HEK293T (cell line): ENCODE results near the gene PFAS.
"Not testable (repeated sequence)": the region's sequence is repeated elsewhere in the genome, so short reads cannot be mapped to it uniquely, and the experiment has no call there.

ENCODE experiments used
- CTCF ChIA-PET: fragments of 350-600 bp; formaldehyde crosslinking; extraction: SDS; loops from one replicate; lab custom pipeline; 2021; ENCODE audit warnings: antibody characterized with exemption, inconsistent platforms; lab: Yijun Ruan, JAX
- POLR2A ChIA-PET: fragments of 350-600 bp; formaldehyde crosslinking; extraction: SDS; loops from one replicate; lab custom pipeline; 2020; ENCODE audit warnings: antibody characterized with exemption, inconsistent platforms; lab: Yijun Ruan, JAX
- DNase-seq: peaks from one replicate; pipeline ENCODE4 v3.0.0; 2012; ENCODE audit warnings: mixed read lengths; ENCODE audit errors: extremely low spot score
- ARNT ChIP-seq: fragments of 450-650 bp; IDR thresholded peaks from 2 replicates; pipeline ENCODE4 v1.6.1; 2017; ENCODE audit warnings: mild to moderate bottlenecking
- BHLHE40 ChIP-seq: fragments of 450-650 bp; IDR thresholded peaks from 2 replicates; pipeline ENCODE4 v1.6.1; 2016; ENCODE audit warnings: mild to moderate bottlenecking, moderate library complexity, borderline replicate concordance
- CTBP1 ChIP-seq: fragments of 450-650 bp; IDR thresholded peaks from 2 replicates; pipeline ENCODE4 v1.6.1; 2016; ENCODE audit warnings: borderline replicate concordance
- ELF4 ChIP-seq: fragments of 450-650 bp; IDR thresholded peaks from 2 replicates; pipeline ENCODE4 v1.6.1; 2017; ENCODE audit warnings: antibody characterized with exemption
- FOXA1 ChIP-seq: fragments of 450-650 bp; IDR thresholded peaks from 2 replicates; pipeline ENCODE4 v1.6.1; 2016; ENCODE audit warnings: mild to moderate bottlenecking
- FOXK2 ChIP-seq: fragments of 450-650 bp; IDR thresholded peaks from 2 replicates; pipeline ENCODE4 v1.6.1; 2016; ENCODE audit warnings: mild to moderate bottlenecking
- FOXM1 ChIP-seq: fragments of 450-650 bp; IDR thresholded peaks from 2 replicates; pipeline ENCODE4 v1.6.1; 2017; ENCODE audit warnings: mild to moderate bottlenecking, borderline replicate concordance
- HDGF ChIP-seq: fragments of 450-650 bp; IDR thresholded peaks from 2 replicates; pipeline ENCODE4 v1.6.1; 2017; ENCODE audit warnings: antibody characterized with exemption, borderline replicate concordance
- L3MBTL2 ChIP-seq: fragments of 450-650 bp; conservative IDR thresholded peaks from 2 replicates; pipeline ENCODE4 v1.6.1; 2016; ENCODE audit warnings: mild to moderate bottlenecking
- LEF1 ChIP-seq: fragments of 450-650 bp; IDR thresholded peaks from 2 replicates; pipeline ENCODE4 v1.6.1; 2017; ENCODE audit warnings: mild to moderate bottlenecking, borderline replicate concordance
- NFRKB ChIP-seq: fragments of 450-650 bp; IDR thresholded peaks from 2 replicates; pipeline ENCODE4 v1.6.1; 2016; ENCODE audit warnings: mild to moderate bottlenecking, moderate library complexity
- PKNOX1 ChIP-seq: fragments of 450-650 bp; IDR thresholded peaks from 2 replicates; pipeline ENCODE4 v1.6.1; 2016
- SP1 ChIP-seq: fragments of 450-650 bp; IDR thresholded peaks from 2 replicates; pipeline ENCODE4 v1.6.1; 2017
- SUZ12 ChIP-seq: fragments of 450-650 bp; IDR thresholded peaks from 2 replicates; pipeline ENCODE4 v1.6.1; 2016; ENCODE audit warnings: mild to moderate bottlenecking
- TARDBP ChIP-seq: fragments of 450-650 bp; IDR thresholded peaks from 2 replicates; pipeline ENCODE4 v1.6.1; 2016
- ZNF384 ChIP-seq: fragments of 450-650 bp; IDR thresholded peaks from 2 replicates; pipeline ENCODE4 v1.6.1; 2016

The PFAS gene

GRCh38 chr17:8210761-8211458 is 38.2 kb upstream of the PFAS start:
- CTCF ChIA-PET = interaction anchor here (0.6 to 1.9 kb wide), 4 partner anchors 11 to 89 kb away, joined by 3 to 6 read pairs (median 4); no protein-coding TSS in a partner anchor
- POLR2A ChIA-PET = interaction anchor here (0.9 to 7.6 kb wide), 23 partner anchors 10 to 295 kb away, joined by 3 to 98 read pairs (median 9); partner anchors contain the start of genes BORCS6, CTC1, HES7 and SLC25A35
- TF ChIP-seq ELF4 (no peak), L3MBTL2 (peak; percentile 38), ARNT (no peak), ZNF384 (0 out of 2 replicates have a peak, but pooled peaks have one; percentile 9), FOXM1 (no peak)
- no peak for DNase-seq

- POLR2A ChIA-PET = interaction anchor here (1.4 to 7.6 kb wide), 6 partner anchors 10 to 89 kb away, joined by 9 to 98 read pairs (median 22); partner anchors contain the start of genes BORCS6, CTC1 and HES7
- CTCF ChIA-PET = interaction anchor here (0.7 to 1.4 kb wide), 2 partner anchors 12 to 91 kb away, joined by 3 read pairs; no protein-coding TSS in a partner anchor
- TF ChIP-seq FOXA1 (no peak), PKNOX1 (peak; percentile 81), FOXM1 (no peak), BHLHE40 (no peak)
- no peak for DNase-seq
Observed at GRCh38 chr17:8212312-8213180, 36.5 kb upstream of the PFAS start.

GRCh38 chr17:8214000-8214399 is 35.1 kb upstream of the PFAS start:
- ChIA-PET POLR2A (interaction anchor here (0.8 to 7.6 kb wide), 3 partner anchors 10 to 58 kb away, joined by 3 to 87 read pairs (median 3); partner anchors contain the start of gene BORCS6), CTCF (interaction anchor here (0.6 kb wide), 1 partner anchor 63 kb away, joined by 3 read pairs; no protein-coding TSS in a partner anchor)
- DNase-seq = not testable (repeated sequence)

- TF ChIP-seq CTBP1 (peak; percentile 32; the same call in 1 of the 2 replicates), SUZ12 (no peak), NFRKB (no peak), SP1 (no peak), ELF4 (no peak), ARNT (no peak; the same call in 1 of the 2 replicates), L3MBTL2 (no peak), FOXA1 (no peak), FOXK2 (no peak), LEF1 (no peak), FOXM1 (peak; percentile 38; the same call in 1 of the 2 replicates), ZNF384 (peak; percentile 95), TARDBP (peak; percentile 73; the same call in 1 of the 2 replicates), PKNOX1 (peak; percentile 95), BHLHE40 (no peak), HDGF (no peak)
- POLR2A ChIA-PET = interaction anchor here (1.4 to 9.9 kb wide), 9 partner anchors 10 to 147 kb away, joined by 4 to 135 read pairs (median 22); partner anchors contain the start of genes ALOXE3, AURKB, BORCS6 and CTC1
- CTCF ChIA-PET = interaction anchor here (0.6 to 2.0 kb wide), 6 partner anchors 10 to 102 kb away, joined by 3 to 7 read pairs (median 3); partner anchors contain the start of genes ALOXE3 and AURKB
- DNase-seq = peak; percentile 72
Observed at GRCh38 chr17:8220783-8221662, 28.1 kb upstream of the PFAS start.

- TF ChIP-seq BHLHE40 = no peak
- TF ChIP-seq ARNT = no peak
- TF ChIP-seq LEF1 = no peak
- no peak for TF ChIP-seq SP1
- no peak for TF ChIP-seq NFRKB
- TF ChIP-seq TARDBP = no peak
- no peak for TF ChIP-seq HDGF
- 0 out of 2 replicates have a peak, but pooled peaks have one; percentile 4 for TF ChIP-seq CTBP1
- peak; percentile 51 for DNase-seq
- ChIA-PET POLR2A (interaction anchor here (1.1 to 9.9 kb wide), 12 partner anchors 11 to 148 kb away, joined by 4 to 135 read pairs (median 18); partner anchors contain the start of genes ALOXE3, AURKB, BORCS6 and CTC1), CTCF (interaction anchor here (0.6 to 2.0 kb wide), 6 partner anchors 11 to 103 kb away, joined by 3 to 7 read pairs (median 3); partner anchors contain the start of genes ALOXE3 and AURKB)
Observed at GRCh38 chr17:8221663-8222379, 27.3 kb upstream of the PFAS start.
